Stimulated activated effector memory CD8-positive, alpha-beta T cell treated with anti-CD3 and anti-CD28 coated beads, Interleukin-12 subunit alpha, Interleukin-12 subunit beta, amount 100 ng/mL, for 72 hours (primary cell): ENCODE measurements around the gene DMRTA2.

ENCODE experiments used
- ATAC-seq: fragments of 150-1000 bp; cut with Tn5 transposase; 2 replicates; pipeline ENCODE4 v1.10.0; 2021
- DNase-seq, 2 donors: peaks; one replicate each; pipeline ENCODE4 v3.0.0; 2021 to 2022; ENCODE audit warnings: low spot score in 2 of 2
- H3K27ac Mint-ChIP-seq: one replicate; pipeline ENCODE4 v1.8.0; 2022; ENCODE audit warnings: mild to moderate bottlenecking, mixed read lengths
- H3K36me3 Mint-ChIP-seq: one replicate; pipeline ENCODE4 v1.8.0; 2022; ENCODE audit warnings: mild to moderate bottlenecking, mixed read lengths
- H3K4me1 Mint-ChIP-seq: one replicate; pipeline ENCODE4 v1.8.0; 2022; ENCODE audit warnings: mixed read lengths
- H3K4me3 Mint-ChIP-seq: one replicate; pipeline ENCODE4 v1.8.0; 2022; ENCODE audit warnings: mild to moderate bottlenecking, mixed read lengths
- H3K9me3 Mint-ChIP-seq: one replicate; pipeline ENCODE4 v1.8.0; 2022; ENCODE audit warnings: mixed read lengths

Gene DMRTA2

GRCh38 chr1:50422946-50423669, at the start of gene DMRTA2:
DMRTA2 (minus strand) TSS chr1:50423443; CDS start chr1:50421536, 1,907 bp downstream.
- peaks cover 64% of the 10 kb centered on the region for H3K4me1 Mint-ChIP-seq
- H3K9me3 Mint-ChIP-seq: no peaks in the 10 kb centered on the region
- H3K27ac Mint-ChIP-seq: no peak within 1 kb of the TSS
- H3K36me3 Mint-ChIP-seq: peaks cover 22% of the 10 kb centered on the region
- ATAC-seq: no peak
- H3K4me3 Mint-ChIP-seq: peak within 1 kb of the TSS; percentile 70
- no peak for DNase-seq

GRCh38 chr1:50471967-50472366, 48.7 kb upstream of the DMRTA2 start:
- H3K9me3 Mint-ChIP-seq: no peaks in the 10 kb centered on the region

DNA sequence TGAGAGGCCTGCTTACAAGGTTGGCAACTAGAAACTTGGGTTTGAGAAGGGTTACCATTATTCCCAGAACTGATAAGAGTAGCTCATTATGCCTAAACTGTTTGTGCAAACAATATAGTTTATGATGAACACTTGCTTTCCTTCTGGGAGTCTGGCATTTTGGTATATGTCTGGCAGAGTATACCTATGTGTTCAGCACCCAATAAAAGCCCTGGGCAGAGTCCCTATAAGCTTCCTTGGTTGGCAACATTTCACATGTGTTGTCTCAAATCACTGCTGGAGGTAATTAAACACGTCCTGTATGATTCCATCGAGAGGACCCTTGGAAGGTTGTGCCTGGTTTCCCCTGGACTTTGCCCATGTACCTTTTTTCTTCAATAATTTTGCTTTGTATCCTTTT, 39.7 kb upstream of the DMRTA2 start:
- no peaks in the 10 kb centered on the region for H3K9me3 Mint-ChIP-seq
- no peak overlapping the region for H3K27ac Mint-ChIP-seq
- DNase-seq: no peak
- H3K4me1 Mint-ChIP-seq: peaks cover 7% of the 10 kb centered on the region
- no peaks in the 10 kb centered on the region for H3K36me3 Mint-ChIP-seq
- H3K4me3 Mint-ChIP-seq: no peak overlapping the region
- no peak for ATAC-seq

More at GRCh38 chr1:50471967-50472366, 48.7 kb upstream of the DMRTA2 start:
- no peak overlapping the region for H3K27ac Mint-ChIP-seq
- ATAC-seq: no peak
- no peak overlapping the region for H3K4me3 Mint-ChIP-seq
- DNase-seq: no peak
- no peaks in the 10 kb centered on the region for H3K4me1 Mint-ChIP-seq
- peaks cover 22% of the 10 kb centered on the region for H3K36me3 Mint-ChIP-seq

DNA sequence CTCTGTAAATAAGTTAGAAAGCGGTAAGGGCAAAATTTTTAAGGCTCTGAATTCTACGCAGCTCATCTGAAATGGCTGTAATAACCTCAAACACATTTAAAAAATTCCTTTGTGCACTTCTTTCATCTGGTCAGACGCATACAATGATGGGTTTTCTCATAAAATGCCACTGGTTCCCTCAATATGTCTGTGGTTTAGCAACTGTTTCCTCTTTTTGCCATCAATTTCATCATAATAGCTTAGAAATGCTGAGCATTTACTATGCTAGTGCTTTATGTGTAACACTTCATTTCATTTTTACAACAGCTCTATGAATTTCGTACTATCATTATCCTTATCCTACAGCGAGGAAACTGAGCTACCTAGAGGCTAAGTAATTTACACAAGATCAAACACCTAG, 35.3 kb upstream of the DMRTA2 start:
- H3K9me3 Mint-ChIP-seq: no peaks in the 10 kb centered on the region
- H3K4me3 Mint-ChIP-seq: no peak overlapping the region
- ATAC-seq (no peak), DNase-seq (no peak)
- H3K4me1 Mint-ChIP-seq: peaks cover 7% of the 10 kb centered on the region
- peaks cover 6% of the 10 kb centered on the region for H3K36me3 Mint-ChIP-seq
- H3K27ac Mint-ChIP-seq: no peak overlapping the region

DNA sequence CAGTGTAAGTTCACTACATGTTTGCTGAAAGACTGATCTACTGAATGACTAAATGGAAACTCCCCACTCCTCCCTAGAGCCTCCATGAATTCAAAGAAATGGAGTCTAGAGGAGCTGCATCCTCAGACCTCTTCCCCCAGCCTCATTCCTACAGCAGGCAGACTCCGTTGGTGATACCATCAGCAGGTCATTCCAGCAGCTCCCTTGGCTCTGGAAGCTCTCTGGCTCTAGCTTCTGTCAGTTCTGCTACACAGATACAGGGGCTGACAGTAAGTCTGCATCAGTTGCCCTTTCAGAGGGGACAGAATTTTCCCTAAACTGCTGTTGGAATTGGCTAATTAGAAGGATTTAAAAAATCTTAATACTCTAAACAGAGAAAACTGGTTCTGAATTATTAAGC, 31.7 kb upstream of the DMRTA2 start:
- Mint-ChIP-seq H3K9me3 (no peaks in the 10 kb centered on the region), H3K4me1 (peaks cover 36% of the 10 kb centered on the region), H3K4me3 (no peak overlapping the region), H3K36me3 (peaks cover 6% of the 10 kb centered on the region), H3K27ac (peak overlapping the region; percentile 66)
- DNase-seq (no peak), ATAC-seq (no peak)

DNA sequence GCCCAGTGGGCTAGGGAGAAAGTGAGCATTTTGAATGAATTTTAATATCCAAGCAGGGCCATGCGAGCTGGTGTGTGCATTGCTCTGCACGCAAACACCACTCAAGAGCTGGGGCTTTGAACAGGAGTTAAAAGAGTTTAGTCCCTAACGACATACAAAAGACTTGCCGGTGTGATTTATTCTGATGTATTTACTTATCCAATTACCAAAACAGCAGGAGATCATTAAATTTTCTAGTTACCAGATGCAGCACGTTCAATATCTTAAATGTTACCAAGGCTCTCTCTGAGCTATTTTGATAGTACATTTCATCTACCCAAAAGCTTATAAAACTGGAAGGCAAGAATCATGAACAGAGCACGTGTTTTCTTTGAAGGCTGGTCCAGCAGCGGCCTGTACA, 30.0 kb upstream of the DMRTA2 start:
- Mint-ChIP-seq H3K4me1 (peaks cover 29% of the 10 kb centered on the region), H3K27ac (no peak overlapping the region), H3K36me3 (peaks cover 6% of the 10 kb centered on the region), H3K4me3 (no peak overlapping the region), H3K9me3 (no peaks in the 10 kb centered on the region)
- no peak for ATAC-seq
- DNase-seq: no peak

DNA sequence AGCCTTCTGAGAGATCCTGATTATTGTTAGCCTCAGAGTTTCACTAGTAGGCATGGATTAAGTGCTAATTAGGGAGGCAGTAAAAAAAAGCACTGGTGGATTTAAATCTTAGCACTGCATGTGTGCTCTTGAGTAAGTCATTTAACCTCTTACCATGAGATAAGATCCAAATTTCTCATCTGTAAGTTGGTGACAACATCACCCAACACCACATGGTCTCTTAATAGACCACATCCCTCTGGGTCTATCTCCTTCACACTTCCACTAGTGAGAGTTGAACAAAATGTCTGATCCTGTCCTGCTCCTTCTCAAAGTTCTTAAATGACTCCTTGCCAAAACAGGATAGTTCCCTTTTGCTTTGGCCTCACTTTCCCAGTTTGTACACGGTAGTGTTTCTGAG, 29.5 kb upstream of the DMRTA2 start:
- DNase-seq (no peak), ATAC-seq (peak; percentile 54)
- H3K4me3 Mint-ChIP-seq: no peak overlapping the region
- peaks cover 6% of the 10 kb centered on the region for H3K36me3 Mint-ChIP-seq
- H3K27ac Mint-ChIP-seq: peak overlapping the region; percentile 63
- H3K9me3 Mint-ChIP-seq: no peaks in the 10 kb centered on the region
- H3K4me1 Mint-ChIP-seq: peaks cover 29% of the 10 kb centered on the region

GRCh38 chr1:50450861-50451653, 27.8 kb upstream of the DMRTA2 start:
- ATAC-seq: peak; percentile 87
- DNase-seq: no peak
- no peaks in the 10 kb centered on the region for H3K9me3 Mint-ChIP-seq
- peak overlapping the region; percentile 9 for H3K27ac Mint-ChIP-seq
- H3K4me3 Mint-ChIP-seq: peak overlapping the region; percentile 2
- no peaks in the 10 kb centered on the region for H3K36me3 Mint-ChIP-seq
- peaks cover 29% of the 10 kb centered on the region for H3K4me1 Mint-ChIP-seq

GRCh38 chr1:50447961-50448360, 24.7 kb upstream of the DMRTA2 start:
- Mint-ChIP-seq H3K27ac (no peak overlapping the region), H3K4me1 (peaks cover 24% of the 10 kb centered on the region), H3K9me3 (no peaks in the 10 kb centered on the region), H3K36me3 (no peaks in the 10 kb centered on the region), H3K4me3 (no peak overlapping the region)
- DNase-seq: no peak
- ATAC-seq: no peak

DNA sequence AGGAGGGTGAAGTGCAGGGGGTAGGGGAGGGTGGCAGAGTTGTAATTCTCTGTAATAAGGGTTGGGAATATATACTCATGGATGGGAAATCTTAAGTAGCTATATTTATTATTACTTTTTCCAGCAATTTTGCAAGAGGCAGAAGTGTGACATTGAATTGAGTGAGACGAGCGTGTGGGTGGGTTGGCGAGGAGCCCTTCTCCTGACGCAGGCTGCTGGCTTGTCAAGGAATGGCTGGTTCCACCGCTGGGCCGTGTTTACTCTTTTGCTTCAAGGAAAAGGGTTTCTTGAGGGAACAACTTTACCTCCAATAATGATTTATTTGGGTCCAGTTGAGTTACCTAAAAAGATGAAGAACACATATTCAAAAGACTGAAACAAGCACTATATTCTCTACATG, 17.9 kb upstream of the DMRTA2 start:
- no peaks in the 10 kb centered on the region for H3K4me1 Mint-ChIP-seq
- DNase-seq (no peak), ATAC-seq (no peak)
- peaks cover 12% of the 10 kb centered on the region for H3K36me3 Mint-ChIP-seq
- no peak overlapping the region for H3K27ac Mint-ChIP-seq
- no peak overlapping the region for H3K4me3 Mint-ChIP-seq
- no peaks in the 10 kb centered on the region for H3K9me3 Mint-ChIP-seq

DNA sequence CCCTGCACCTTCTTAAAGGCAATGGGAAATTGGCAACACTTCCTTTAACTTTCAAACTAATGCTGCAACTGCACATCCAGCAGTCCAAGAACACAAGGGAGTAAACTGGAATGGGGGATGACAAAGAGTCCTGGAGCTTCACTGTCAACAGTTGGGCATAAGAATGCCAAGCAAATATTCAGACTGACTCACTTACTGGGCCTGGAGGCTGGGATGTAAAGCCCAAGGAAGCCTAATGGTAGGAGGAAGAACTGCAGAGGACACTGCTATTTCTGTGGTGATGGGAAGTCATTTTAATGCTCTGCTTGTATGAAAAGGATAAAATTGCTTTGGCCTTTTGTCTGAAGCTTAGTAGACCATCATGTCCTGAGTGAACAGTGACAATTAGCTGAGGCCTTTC, 15.7 kb upstream of the DMRTA2 start:
- Mint-ChIP-seq H3K9me3 (no peaks in the 10 kb centered on the region), H3K36me3 (peaks cover 12% of the 10 kb centered on the region), H3K4me1 (peaks cover 6% of the 10 kb centered on the region), H3K27ac (no peak overlapping the region), H3K4me3 (no peak overlapping the region)
- ATAC-seq (no peak), DNase-seq (no peak)

- Mint-ChIP-seq H3K4me1 (peaks cover 6% of the 10 kb centered on the region), H3K4me3 (no peak overlapping the region), H3K36me3 (peaks cover 12% of the 10 kb centered on the region), H3K9me3 (no peaks in the 10 kb centered on the region), H3K27ac (no peak overlapping the region)
- no peak for DNase-seq
- ATAC-seq: no peak
These were observed 13.2 kb upstream of the DMRTA2 start for GRCh38 chr1:50436489-50436888.

DNA sequence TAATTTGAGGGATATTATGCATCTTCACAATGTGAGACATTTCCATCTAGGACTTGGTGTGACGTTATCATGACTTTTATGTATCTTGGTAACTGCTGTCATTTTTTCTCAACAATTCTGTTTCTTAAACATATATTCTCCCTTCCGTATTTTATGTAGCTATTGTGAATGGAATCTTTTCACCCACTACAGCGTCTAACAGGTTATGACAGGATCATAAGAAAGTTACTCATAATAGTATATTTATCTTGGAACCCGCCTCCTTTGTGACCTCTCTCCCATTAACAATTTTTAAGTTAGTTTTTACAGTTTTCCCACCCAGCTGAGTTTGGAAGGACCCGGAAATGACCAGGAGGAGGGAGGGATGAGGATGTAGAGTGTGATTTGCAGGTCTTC, 6.8 kb upstream of the DMRTA2 start:
- Mint-ChIP-seq H3K27ac (no peak overlapping the region), H3K4me3 (no peak overlapping the region), H3K4me1 (peaks cover 18% of the 10 kb centered on the region), H3K9me3 (no peaks in the 10 kb centered on the region), H3K36me3 (no peaks in the 10 kb centered on the region)
- ATAC-seq: no peak
- no peak for DNase-seq

- Mint-ChIP-seq H3K9me3 (no peaks in the 10 kb centered on the region), H3K4me3 (peak overlapping the region; percentile 32), H3K27ac (no peak overlapping the region), H3K36me3 (peaks cover 13% of the 10 kb centered on the region), H3K4me1 (peaks cover 33% of the 10 kb centered on the region)
- no peak for ATAC-seq
- no peak for DNase-seq
These were observed 4.9 kb upstream of the DMRTA2 start for GRCh38 chr1:50427818-50428779.
